ENCODE measurements around the gene BOD1.

BOD1 gene

DNA sequence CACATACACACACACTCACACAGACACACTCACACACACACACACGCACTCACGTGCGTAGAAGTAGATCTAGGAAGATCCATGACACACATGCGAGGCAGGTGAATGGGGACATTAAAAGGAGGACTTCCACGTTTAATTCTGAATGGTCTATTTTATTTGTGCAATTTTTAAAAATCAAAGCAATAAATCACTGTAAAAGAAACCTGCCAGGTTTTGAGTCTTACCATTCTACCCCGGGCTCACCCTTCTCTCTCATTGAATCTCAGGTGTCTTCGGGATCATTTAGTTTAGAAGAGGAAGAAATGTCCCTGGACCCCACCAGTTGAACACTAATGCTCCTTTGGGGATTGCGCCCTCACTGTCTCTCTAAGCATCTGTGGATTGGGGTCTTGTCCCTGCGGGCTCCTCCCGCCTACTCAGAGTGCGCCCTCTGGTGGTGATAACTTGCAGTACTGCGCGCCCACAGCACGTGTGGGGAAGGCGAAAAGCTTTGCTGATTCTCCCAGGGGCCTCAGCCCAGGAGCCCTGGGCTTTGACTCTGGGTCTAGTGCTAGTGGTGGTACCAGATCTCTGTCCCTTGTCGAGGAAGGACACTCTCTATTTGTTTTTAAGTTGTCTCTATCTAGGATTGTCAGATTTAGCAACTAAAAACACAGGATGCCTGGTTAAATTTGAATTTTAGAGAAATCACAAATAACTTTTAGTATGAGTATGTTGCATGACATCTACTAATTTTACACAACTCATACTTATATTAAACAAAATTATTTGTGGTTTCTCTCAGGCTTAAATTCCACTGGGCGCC, 34.8 kb downstream of the BOD1 start:
- DNase-seq (ENCODE audit: extremely low read depth in 1 of 2, low read depth in 1 of 2), result peak; percentile 5 to 11

- no peak for DNase-seq (ENCODE audit: extremely low read depth in 1 of 2, low read depth in 1 of 2)
These were observed 37.4 kb downstream of the BOD1 start for GRCh38 chr5:173578947-173579615.

DNA sequence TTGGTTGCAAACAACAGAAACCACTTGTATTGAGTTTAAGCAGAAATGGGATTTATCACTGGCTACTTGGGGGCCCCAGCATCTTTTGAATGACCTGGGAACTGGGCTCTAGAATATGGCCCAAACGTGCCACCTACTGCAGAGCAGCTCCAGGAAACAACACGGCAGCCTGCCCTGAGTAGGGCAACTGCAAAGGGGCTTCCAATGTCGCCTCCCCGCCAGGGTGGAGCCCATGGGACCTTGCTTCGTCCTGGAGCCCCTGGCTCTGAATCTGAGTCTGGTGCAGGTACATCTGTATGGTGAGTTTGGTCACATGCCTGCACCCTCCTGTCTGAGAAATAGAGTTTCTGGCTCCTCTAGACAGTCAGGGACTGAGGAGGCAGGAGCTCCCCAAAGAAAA, 38.6 kb downstream of the BOD1 start:
- DNase-seq (ENCODE audit: extremely low read depth in 1 of 2, low read depth in 1 of 2), result no peak

- DNase-seq (ENCODE audit: extremely low read depth in 1 of 2, low read depth in 1 of 2), result no peak
These were observed 39.3 kb downstream of the BOD1 start for GRCh38 chr5:173577166-173577565.

DNA sequence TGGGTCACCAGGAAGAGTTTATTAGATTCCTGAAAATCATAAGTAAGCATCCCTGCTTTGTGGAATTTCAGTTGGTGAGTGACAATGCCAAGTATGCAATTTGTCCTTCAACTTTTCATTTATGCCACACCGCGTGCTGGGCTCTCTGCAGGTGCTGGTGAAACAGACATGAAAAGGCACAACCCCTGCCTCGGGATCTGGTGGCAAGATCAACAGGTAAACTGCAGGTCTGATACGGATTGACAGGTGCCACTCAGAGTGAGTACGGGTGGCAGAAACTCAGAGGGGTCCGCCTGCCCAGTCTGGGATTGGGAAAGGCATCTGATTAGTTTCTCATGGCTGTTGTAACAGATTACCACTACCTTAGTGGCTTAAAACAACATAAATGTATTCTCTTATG, 40.5 kb downstream of the BOD1 start:
- no peak for DNase-seq (ENCODE audit: extremely low read depth in 1 of 2, low read depth in 1 of 2)

DNA sequence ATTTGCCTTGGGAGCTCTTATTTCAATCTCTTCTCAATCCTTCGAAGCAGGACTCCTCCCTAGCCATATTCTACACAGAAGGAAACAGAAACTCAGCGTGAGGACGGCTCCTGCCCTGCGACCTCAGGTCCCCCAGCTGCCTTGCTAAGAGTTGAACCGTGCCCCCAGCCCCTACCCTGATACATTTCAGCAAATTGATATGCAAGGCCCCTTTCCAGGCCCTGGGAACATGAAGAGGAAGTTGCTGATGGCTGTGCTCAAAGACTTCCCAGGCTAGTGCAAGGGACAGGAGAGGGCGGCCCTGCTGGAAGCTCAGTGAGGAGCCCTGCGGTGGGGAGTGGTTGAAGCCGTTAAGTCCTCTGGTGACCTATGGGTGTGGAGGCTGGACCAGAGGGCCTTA, 41.5 kb downstream of the BOD1 start:
- DNase-seq (ENCODE audit: extremely low read depth in 1 of 2, low read depth in 1 of 2), result no peak

DNA sequence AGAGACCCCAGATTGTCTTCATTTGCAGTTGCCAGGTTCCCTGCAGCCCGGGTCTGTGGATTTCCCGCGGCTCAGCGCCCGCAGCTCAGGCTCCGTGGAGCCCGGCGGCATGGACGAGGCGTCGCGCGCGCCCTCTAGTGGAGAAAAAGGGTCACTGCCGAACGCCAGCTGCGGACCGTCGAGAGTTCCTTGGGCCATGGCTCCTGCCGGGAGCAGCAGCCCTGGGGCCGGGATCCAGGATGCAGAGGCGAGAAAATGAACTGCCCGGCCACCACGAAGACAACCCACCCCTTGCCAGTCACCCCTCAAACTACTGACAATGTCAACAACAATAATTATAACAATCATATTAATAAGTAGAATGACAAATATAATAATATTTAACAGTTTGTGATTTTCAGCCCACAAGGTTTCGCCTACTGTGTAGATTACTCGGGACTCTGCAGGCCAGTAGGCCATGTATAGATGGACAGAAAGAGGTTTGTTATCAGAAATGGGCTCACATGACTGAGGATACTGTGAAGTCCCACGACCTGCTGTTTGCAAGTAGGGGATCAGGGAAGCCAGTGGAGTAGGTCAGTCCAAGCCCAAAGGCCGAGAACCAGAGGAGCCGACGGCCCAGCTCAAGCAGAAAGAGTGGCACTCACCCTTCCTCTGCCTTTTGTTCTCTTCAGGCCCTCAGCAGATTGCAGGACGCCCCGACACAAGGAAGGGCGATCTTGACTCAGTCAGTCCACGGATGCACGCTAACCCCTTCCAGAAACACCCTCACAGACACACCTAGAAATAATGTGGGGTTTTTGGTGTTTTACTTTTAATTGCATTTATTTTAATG, 43.1 kb downstream of the BOD1 start:
- DNase-seq (ENCODE audit: extremely low read depth in 1 of 2, low read depth in 1 of 2), result peak in 1 of 2 donors; percentile 52

GRCh38 chr5:173572431-173573125, 43.9 kb downstream of the BOD1 start:
- no peak for DNase-seq (ENCODE audit: extremely low read depth in 1 of 2, low read depth in 1 of 2)

DNA sequence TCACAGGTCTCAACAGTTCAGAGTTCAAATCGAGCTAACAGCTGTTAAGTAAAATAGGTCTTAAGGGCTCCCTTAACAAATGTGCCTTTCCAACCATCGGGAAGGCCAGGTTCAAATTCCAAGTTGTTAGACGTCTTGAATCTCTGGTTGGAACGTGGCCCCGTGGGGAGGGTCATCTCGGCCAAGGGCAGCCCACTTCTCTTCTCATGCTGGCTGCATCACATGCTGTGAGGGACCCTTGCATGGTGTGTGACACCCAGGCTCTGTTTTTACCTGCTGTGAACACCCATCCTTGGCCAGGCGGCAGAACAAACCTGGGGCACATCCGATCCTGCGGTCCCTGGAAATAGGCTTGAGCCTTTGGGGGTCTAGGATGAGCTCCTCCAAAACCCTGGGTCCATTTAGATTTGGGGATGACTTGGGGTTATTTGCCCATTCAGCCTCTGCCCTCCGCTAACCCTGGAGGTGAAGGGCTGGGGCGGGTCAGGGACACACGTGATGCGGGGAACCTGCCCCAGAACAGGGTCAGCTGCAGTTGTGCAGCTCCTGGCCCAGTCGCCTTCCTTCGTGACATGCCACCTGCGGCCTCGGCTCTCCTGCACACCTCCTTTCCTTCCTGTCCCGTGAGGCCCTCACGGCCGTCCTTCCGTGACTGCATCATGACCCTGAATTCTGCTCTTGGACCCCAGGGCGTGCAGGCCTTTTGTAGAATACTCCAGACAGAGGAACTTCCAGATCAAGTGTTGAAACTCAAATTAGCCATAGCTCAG, 45.9 kb downstream of the BOD1 start:
- no peak for DNase-seq (ENCODE audit: extremely low read depth in 1 of 2, low read depth in 1 of 2)

- DNase-seq (ENCODE audit: extremely low read depth in 1 of 2, low read depth in 1 of 2), result no peak
These were observed 47.7 kb downstream of the BOD1 start for GRCh38 chr5:173568703-173569102.

DNA sequence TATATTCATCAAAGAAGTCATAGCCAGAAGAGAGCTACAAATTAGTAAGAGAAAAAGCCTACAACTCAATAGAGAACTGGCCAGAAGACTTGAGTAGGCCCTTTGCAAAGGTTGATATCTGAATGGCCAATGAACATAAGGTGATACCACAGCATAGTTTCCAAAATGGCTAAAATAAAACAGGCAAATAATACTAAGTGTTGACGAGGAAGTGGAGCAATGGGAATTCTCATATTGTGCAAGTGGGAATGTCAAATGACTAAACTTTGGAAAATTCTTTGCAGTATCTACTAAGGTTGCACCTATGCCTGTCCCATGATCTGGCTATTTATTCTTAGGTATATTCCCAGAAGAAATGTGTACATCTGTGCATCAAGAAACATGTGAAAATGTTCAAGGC, 48.3 kb downstream of the BOD1 start:
- no peak for DNase-seq (ENCODE audit: extremely low read depth in 1 of 2, low read depth in 1 of 2)

DNA sequence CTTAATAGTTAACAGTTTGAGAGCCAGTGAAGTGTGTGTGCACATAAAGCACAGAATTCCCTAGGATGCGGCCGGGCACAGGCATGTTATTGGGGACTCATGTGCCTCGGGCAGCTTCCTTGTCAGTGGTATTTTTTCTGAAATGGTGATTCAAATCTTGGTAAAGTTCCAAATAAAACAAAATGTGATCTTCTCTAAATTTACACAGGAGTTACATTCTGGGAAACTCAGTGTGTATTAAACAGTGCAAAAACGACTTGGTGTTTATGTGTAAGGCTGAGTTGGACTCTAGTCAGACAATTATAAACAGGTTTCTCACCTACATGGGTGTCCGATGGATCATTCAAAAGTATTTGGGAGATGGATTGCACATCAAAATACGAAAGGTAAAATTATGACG, 48.9 kb downstream of the BOD1 start:
- no peak for DNase-seq (ENCODE audit: extremely low read depth in 1 of 2, low read depth in 1 of 2)

- DNase-seq (ENCODE audit: extremely low read depth in 1 of 2, low read depth in 1 of 2), result no peak
These were observed 50.9 kb downstream of the BOD1 start for GRCh38 chr5:173565491-173566072.

GRCh38 chr5:173564106-173564505, 52.3 kb downstream of the BOD1 start:
- DNase-seq (ENCODE audit: extremely low read depth in 1 of 2, low read depth in 1 of 2), result no peak

DNA sequence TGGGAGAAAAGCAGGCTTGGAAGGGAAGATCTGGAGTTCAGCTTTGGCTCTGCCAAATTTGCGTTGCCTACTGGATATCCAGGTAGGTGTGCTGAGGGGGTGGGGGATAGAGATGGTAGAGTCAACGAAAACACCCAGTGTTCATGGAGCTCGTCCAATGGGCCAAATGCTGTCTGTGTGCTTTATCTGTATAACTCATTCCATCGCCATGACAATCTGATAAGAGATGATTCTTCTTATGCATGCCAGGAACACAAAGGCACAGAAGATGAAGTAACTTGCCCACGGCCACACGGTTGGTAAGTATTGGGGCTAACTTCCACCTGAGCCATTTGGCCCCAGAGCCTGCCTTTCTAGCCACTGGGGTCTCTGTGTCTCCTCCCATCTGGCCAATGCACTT, 53.2 kb downstream of the BOD1 start:
- no peak for DNase-seq (ENCODE audit: extremely low read depth in 1 of 2, low read depth in 1 of 2)

GRCh38 chr5:173562451-173562850, 54.0 kb downstream of the BOD1 start:
- DNase-seq (ENCODE audit: extremely low read depth in 1 of 2, low read depth in 1 of 2), result no peak
